Cardiac muscle cell (in vitro differentiated cells and primary cell): ENCODE data around the gene LVRN. TPM values are rescaled to one million over a fixed set of nuclear protein-coding genes. Genes with fewer than 3 reads are reported as not detected.
A peak's percentile ranks its signal among the peaks of the same experiment; 100 is the strongest.

Source experiments
- DNase-seq, 2 donors: peaks; one replicate each; pipeline versions ENCODE4 v3.0.0 to v3.0.0-alpha.2; 2010 to 2017; ENCODE audit warnings: low read depth in 1 of 2, low spot score in 1 of 2
- H3K27ac ChIP-seq: fragments of 200-600 bp; sonication (generic); 2 replicates; pipeline ENCODE4 v1.5.1; 2016
- H3K27me3 ChIP-seq: fragments of 200-600 bp; sonication (generic); 2 replicates; pipeline ENCODE4 v1.6.0; 2016; ENCODE audit warnings: control low read depth
- H3K36me3 ChIP-seq: fragments of 200-600 bp; sonication (generic); 2 replicates; pipeline ENCODE4 v1.5.1; 2016; ENCODE audit warnings: control low read depth
- H3K4me1 ChIP-seq: fragments of 200-600 bp; sonication (generic); 2 replicates; pipeline ENCODE4 v1.8.1; 2017; ENCODE audit warnings: low read depth, mild to moderate bottlenecking, mixed run types
- H3K4me3 ChIP-seq: fragments of 200-600 bp; sonication (generic); 2 replicates; pipeline ENCODE4 v1.5.1; 2016; ENCODE audit warnings: mild to moderate bottlenecking
- H3K9me3 ChIP-seq: fragments of 200-600 bp; sonication (generic); 2 replicates; pipeline ENCODE4 v1.5.1; 2017; ENCODE audit warnings: low read depth, mild to moderate bottlenecking, control low read depth
- polyA plus RNA-seq: library from polyadenylated mRNA; unstranded; fragments of >200 nt; fragmentation: Nextera tagmentation; extraction: Ambion mirVana; gene quantifications from 2 replicates; pipeline ENCODE4 v1.2.1, GENCODE V29; 2016
- total RNA-seq: library from RNA; depleted of rRNA; stranded (reverse); fragments of >200 nt; gene quantifications from 2 replicates; pipeline ENCODE4 v1.2.3, GENCODE V29; 2016
- TF ChIP-seq, protein P1 (sequence below): IDR thresholded peaks from 2 replicates; pipeline ENCODE4 v1.5.1; 2012; ENCODE audit warnings: low read depth, mild to moderate bottlenecking, low read length

LVRN gene
- total and polyA plus RNA-seq, 2 experiments from 2014 or later = 0.36 TPM; not detected in 1

- no peaks in the 10 kb centered on the region for H3K4me1 ChIP-seq
- no peaks in the 10 kb centered on the region for H3K36me3 ChIP-seq
- no peaks in the 10 kb centered on the region for H3K9me3 ChIP-seq
- H3K27me3 ChIP-seq = peaks cover 12% of the 10 kb centered on the region
- no peak for DNase-seq
- H3K27ac ChIP-seq = no peak overlapping the region
- H3K4me3 ChIP-seq = no peak overlapping the region
- TF ChIP-seq, protein P1, sequence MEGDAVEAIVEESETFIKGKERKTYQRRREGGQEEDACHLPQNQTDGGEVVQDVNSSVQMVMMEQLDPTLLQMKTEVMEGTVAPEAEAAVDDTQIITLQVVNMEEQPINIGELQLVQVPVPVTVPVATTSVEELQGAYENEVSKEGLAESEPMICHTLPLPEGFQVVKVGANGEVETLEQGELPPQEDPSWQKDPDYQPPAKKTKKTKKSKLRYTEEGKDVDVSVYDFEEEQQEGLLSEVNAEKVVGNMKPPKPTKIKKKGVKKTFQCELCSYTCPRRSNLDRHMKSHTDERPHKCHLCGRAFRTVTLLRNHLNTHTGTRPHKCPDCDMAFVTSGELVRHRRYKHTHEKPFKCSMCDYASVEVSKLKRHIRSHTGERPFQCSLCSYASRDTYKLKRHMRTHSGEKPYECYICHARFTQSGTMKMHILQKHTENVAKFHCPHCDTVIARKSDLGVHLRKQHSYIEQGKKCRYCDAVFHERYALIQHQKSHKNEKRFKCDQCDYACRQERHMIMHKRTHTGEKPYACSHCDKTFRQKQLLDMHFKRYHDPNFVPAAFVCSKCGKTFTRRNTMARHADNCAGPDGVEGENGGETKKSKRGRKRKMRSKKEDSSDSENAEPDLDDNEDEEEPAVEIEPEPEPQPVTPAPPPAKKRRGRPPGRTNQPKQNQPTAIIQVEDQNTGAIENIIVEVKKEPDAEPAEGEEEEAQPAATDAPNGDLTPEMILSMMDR = no peak
Measured at GRCh38 chr5:115988002-115988401, 25.7 kb downstream of the LVRN start.

DNA sequence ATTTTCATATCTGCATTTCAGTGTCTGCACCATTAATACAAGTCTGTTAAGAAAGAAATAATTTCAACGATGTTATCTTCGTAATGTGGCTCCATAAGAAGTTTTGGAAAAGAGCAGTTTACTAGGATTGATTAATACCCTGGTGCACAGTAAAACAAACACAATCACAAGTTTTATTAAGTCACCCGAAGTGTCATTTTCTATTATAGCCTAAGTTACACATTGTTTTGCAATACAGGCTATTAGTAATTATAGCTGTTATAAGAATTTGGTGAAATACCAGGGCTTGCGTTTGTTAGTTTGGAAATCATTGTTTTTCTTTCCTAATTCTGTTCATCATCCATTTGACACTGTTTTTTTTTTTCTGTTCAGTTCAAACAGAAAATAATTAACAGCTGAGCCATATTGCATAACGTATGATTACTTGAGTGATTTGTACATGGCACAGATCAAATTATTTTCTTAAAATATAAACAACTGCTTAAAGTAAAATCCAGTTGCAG is 30.6 kb downstream of the LVRN start:
- no peak overlapping the region for H3K4me3 ChIP-seq
- H3K36me3 ChIP-seq = no peaks in the 10 kb centered on the region
- H3K27ac ChIP-seq = no peak overlapping the region
- H3K9me3 ChIP-seq = no peaks in the 10 kb centered on the region
- DNase-seq = no peak
- peaks cover 12% of the 10 kb centered on the region for H3K27me3 ChIP-seq
- H3K4me1 ChIP-seq = no peaks in the 10 kb centered on the region
- TF ChIP-seq, protein P1 = no peak

- no peak for DNase-seq
- TF ChIP-seq, protein P1 = no peak
Measured at GRCh38 chr5:115995351-115995750, 33.1 kb downstream of the LVRN start.

DNA sequence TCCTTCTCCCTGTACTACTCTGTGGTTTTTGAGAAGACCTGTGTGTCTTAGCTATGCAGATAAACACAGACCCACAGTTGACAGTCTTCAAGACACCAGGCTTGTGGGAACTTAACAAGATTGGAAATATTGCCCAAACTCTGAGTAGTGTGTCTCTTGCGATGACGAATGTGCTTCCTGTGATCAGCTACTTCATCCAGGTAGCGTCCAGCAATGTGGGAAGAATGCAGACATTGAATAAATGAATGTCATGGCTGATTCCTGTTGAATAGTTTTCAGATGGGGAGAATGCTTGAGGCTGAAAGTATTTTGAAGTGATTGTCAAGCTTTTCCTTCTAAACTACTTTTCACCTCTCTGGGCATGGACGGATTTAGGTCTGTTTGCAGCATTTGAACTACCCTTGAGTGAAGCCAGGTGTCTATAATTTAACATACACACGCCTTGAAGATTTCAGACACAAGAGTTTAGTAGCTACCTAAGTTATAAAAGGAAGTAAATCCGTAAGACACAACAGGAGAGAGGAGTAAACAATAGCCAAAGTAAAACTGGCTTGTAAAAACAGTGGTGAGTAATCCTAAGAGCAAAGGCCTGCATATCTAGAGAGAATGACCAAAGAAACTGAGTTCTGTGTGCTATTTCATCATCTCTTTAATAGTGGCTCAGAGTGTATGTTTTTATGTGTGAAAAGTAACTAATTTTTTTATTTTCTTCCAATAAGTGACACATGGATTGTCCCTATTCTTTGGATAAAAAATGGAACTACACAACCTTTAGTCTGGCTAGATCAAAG is 40.0 kb downstream of the LVRN start:
- Histone ChIP-seq H3K9me3 (no peaks in the 10 kb centered on the region), H3K27ac (no peak overlapping the region), H3K4me1 (no peaks in the 10 kb centered on the region), H3K36me3 (no peaks in the 10 kb centered on the region), H3K27me3 (no peaks in the 10 kb centered on the region), H3K4me3 (no peak overlapping the region)
- DNase-seq = peak in 1 of 2 donors; percentile 25
- TF ChIP-seq, protein P1 = no peak

More at GRCh38 chr5:115995351-115995750, 33.1 kb downstream of the LVRN start:
- Histone ChIP-seq H3K4me1 (no peaks in the 10 kb centered on the region), H3K4me3 (no peak overlapping the region), H3K27me3 (peaks cover 12% of the 10 kb centered on the region), H3K27ac (no peak overlapping the region), H3K36me3 (no peaks in the 10 kb centered on the region), H3K9me3 (no peaks in the 10 kb centered on the region)

- Histone ChIP-seq H3K9me3 (no peaks in the 10 kb centered on the region), H3K4me3 (no peak overlapping the region), H3K27ac (no peak overlapping the region), H3K4me1 (no peaks in the 10 kb centered on the region), H3K36me3 (no peaks in the 10 kb centered on the region), H3K27me3 (no peaks in the 10 kb centered on the region)
- no peak for DNase-seq
- TF ChIP-seq, protein P1 = no peak
Measured at GRCh38 chr5:116004248-116004647, 42.0 kb downstream of the LVRN start.
